HEK293 (cell line): Measurements from ENCODE around the gene SERPINE3.

Source experiments
- CTCF ChIA-PET: fragments of 350-600 bp; formaldehyde crosslinking; extraction: SDS; loops from one replicate; lab custom pipeline; 2021; ENCODE audit warnings: antibody characterized with exemption; lab: Yijun Ruan, JAX
- POLR2A ChIA-PET: fragments of 300-600 bp; formaldehyde crosslinking; extraction: SDS; loops from one replicate; lab custom pipeline; 2020; ENCODE audit warnings: antibody characterized with exemption, inconsistent platforms; lab: Yijun Ruan, JAX
- H3K27ac ChIP-seq: fragments of 200-500 bp; sonication (Bioruptor generic); 2 replicates; pipeline ENCODE4 v1.5.1; 2014; ENCODE audit warnings: low read depth, low read length, control low read depth, inconsistent platforms; ENCODE audit errors: extremely low read depth
- H3K36me3 ChIP-seq, 2 experiments: fragments of 200-500 bp in 1 of 2; sonication (Bioruptor generic) in 1 of 2; 1 replicate in 1 of 2; 2 replicates in 1 of 2; pipeline ENCODE4 v1.5.1; 2014 to 2017; ENCODE audit warnings: inconsistent platforms in 2 of 2, low read length in 2 of 2; ENCODE audit not compliant: control insufficient read depth in 2 of 2, insufficient read depth in 1 of 2
- H3K4me1 ChIP-seq: fragments of 200-500 bp; sonication (Bioruptor generic); 2 replicates; pipeline ENCODE4 v1.5.1; 2014; ENCODE audit warnings: mild to moderate bottlenecking, low read length, inconsistent platforms; ENCODE audit not compliant: control insufficient read depth, insufficient read depth
- H3K4me3 ChIP-seq: 2 replicates; pipeline ENCODE4 v1.5.1; 2011; ENCODE audit warnings: low read depth, mild to moderate bottlenecking, control low read depth, low read length, moderate library complexity
- H3K9me3 ChIP-seq: fragments of 200-500 bp; sonication (Bioruptor generic); 2 replicates; pipeline ENCODE4 v1.5.1; 2014; ENCODE audit warnings: low read depth, low read length, inconsistent platforms; ENCODE audit not compliant: control insufficient read depth, insufficient read depth
- GFI1B ChIP-seq: fragments of 450-650 bp; formaldehyde crosslinking; IDR thresholded peaks from 2 replicates; pipeline ENCODE4 v1.5.1; 2016; ENCODE audit warnings: missing biosample characterization, missing genetic modification characterization
- IKZF3 ChIP-seq: fragments of 450-650 bp; IDR thresholded peaks from 2 replicates; pipeline ENCODE4 v1.5.0; 2018; ENCODE audit warnings: missing biosample characterization, mild to moderate bottlenecking, missing genetic modification characterization, moderate library complexity
- KLF9 ChIP-seq: fragments of 450-650 bp; formaldehyde crosslinking; IDR thresholded peaks from 2 replicates; pipeline ENCODE4 v1.5.1; 2016; ENCODE audit warnings: missing biosample characterization, missing genetic modification characterization, low read depth
- RBAK ChIP-seq: fragments of 450-650 bp; formaldehyde crosslinking; IDR thresholded peaks from 2 replicates; pipeline ENCODE4 v1.5.1; 2016; ENCODE audit warnings: missing biosample characterization, missing genetic modification characterization
- ZIC2 ChIP-seq: fragments of 450-650 bp; formaldehyde crosslinking; IDR thresholded peaks from 2 replicates; pipeline ENCODE4 v1.5.1; 2016; ENCODE audit warnings: missing biosample characterization, missing genetic modification characterization
- ZNF132 ChIP-seq: fragments of 450-650 bp; formaldehyde crosslinking; IDR thresholded peaks from 2 replicates; pipeline ENCODE4 v1.5.1; 2017; ENCODE audit warnings: missing biosample characterization, missing genetic modification characterization, borderline replicate concordance
- ZNF140 ChIP-seq: fragments of 450-650 bp; formaldehyde crosslinking; IDR thresholded peaks from 2 replicates; pipeline ENCODE4 v1.5.1; 2016; ENCODE audit warnings: missing biosample characterization, missing genetic modification characterization
- ZNF16 ChIP-seq: fragments of 450-650 bp; formaldehyde crosslinking; IDR thresholded peaks from 2 replicates; pipeline ENCODE4 v1.5.1; 2016; ENCODE audit warnings: low read depth, missing biosample characterization, missing genetic modification characterization
- ZNF223 ChIP-seq: fragments of 450-650 bp; formaldehyde crosslinking; IDR thresholded peaks from 2 replicates; pipeline ENCODE4 v1.5.1; 2016; ENCODE audit warnings: missing biosample characterization, missing genetic modification characterization
- ZNF23 ChIP-seq: fragments of 450-650 bp; formaldehyde crosslinking; IDR thresholded peaks from 2 replicates; pipeline ENCODE4 v1.5.1; 2016; ENCODE audit warnings: missing biosample characterization, missing genetic modification characterization, borderline replicate concordance
- ZNF292 ChIP-seq: fragments of 450-650 bp; formaldehyde crosslinking; IDR thresholded peaks from 2 replicates; pipeline ENCODE4 v1.5.1; 2016; ENCODE audit warnings: low read depth, missing biosample characterization, missing genetic modification characterization, borderline replicate concordance
- ZNF433 ChIP-seq: fragments of 450-650 bp; formaldehyde crosslinking; IDR thresholded peaks from 2 replicates; pipeline ENCODE4 v1.5.1; 2016; ENCODE audit warnings: missing biosample characterization, missing genetic modification characterization, low read depth
- ZNF544 ChIP-seq: fragments of 450-650 bp; formaldehyde crosslinking; IDR thresholded peaks from 2 replicates; pipeline ENCODE4 v1.5.0; 2017; ENCODE audit warnings: missing biosample characterization, missing genetic modification characterization
- ZNF610 ChIP-seq: fragments of 450-650 bp; formaldehyde crosslinking; IDR thresholded peaks from 2 replicates; pipeline ENCODE4 v1.5.1; 2016; ENCODE audit warnings: missing biosample characterization, missing genetic modification characterization, borderline replicate concordance
- ZNF654 ChIP-seq: fragments of 450-650 bp; formaldehyde crosslinking; IDR thresholded peaks from 2 replicates; pipeline ENCODE4 v1.5.1; 2016; ENCODE audit warnings: low read depth, missing biosample characterization, missing genetic modification characterization
- ZNF701 ChIP-seq: fragments of 450-650 bp; formaldehyde crosslinking; IDR thresholded peaks from 2 replicates; pipeline ENCODE4 v1.5.1; 2016; ENCODE audit warnings: missing biosample characterization, missing genetic modification characterization
- TF ChIP-seq, protein P1 (sequence below): fragments of 450-650 bp; formaldehyde crosslinking; IDR thresholded peaks from 2 replicates; pipeline ENCODE4 v1.5.1; 2017; ENCODE audit warnings: missing biosample characterization, mild to moderate bottlenecking, missing genetic modification characterization, moderate library complexity
- TF ChIP-seq, protein P2 (sequence below): fragments of 450-650 bp; formaldehyde crosslinking; IDR thresholded peaks from 2 replicates; pipeline ENCODE4 v1.5.1; 2016; ENCODE audit warnings: missing biosample characterization, missing genetic modification characterization
- TF ChIP-seq, protein P3 (sequence below): fragments of 450-650 bp; formaldehyde crosslinking; IDR thresholded peaks from 2 replicates; pipeline ENCODE4 v1.5.1; 2016; ENCODE audit warnings: missing biosample characterization, missing genetic modification characterization
- TF ChIP-seq, protein P4 (sequence below): fragments of 450-650 bp; formaldehyde crosslinking; IDR thresholded peaks from 2 replicates; pipeline ENCODE4 v1.5.1; 2016; ENCODE audit warnings: missing biosample characterization, missing genetic modification characterization
- TF ChIP-seq, protein P5 (sequence below): fragments of 450-650 bp; formaldehyde crosslinking; conservative IDR thresholded peaks from 2 replicates; pipeline ENCODE4 v1.5.1; 2016; ENCODE audit warnings: low read depth, missing biosample characterization, missing genetic modification characterization

Gene SERPINE3

DNA sequence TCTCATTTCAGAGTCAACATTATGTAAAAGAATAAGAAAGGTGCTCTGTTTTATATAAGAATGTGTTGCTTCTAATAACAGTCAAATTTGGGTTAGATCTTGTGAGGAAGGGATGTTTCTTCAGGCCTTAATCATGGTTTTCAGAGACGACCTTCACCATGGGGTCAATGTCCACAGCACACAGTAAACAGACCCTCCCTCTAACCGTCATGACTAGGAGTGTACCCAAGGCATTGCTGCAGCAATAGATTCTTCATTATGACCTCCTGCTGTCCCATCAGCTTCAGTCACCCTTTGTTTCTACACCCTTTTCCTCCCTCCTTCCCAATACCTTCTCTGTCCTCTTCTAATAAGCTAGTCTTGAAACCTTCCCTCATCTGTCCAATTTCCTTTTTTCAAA, 15.7 kb downstream of the SERPINE3 start (continued):
- no peak for TF ChIP-seq ZNF610
- TF ChIP-seq, protein P1, sequence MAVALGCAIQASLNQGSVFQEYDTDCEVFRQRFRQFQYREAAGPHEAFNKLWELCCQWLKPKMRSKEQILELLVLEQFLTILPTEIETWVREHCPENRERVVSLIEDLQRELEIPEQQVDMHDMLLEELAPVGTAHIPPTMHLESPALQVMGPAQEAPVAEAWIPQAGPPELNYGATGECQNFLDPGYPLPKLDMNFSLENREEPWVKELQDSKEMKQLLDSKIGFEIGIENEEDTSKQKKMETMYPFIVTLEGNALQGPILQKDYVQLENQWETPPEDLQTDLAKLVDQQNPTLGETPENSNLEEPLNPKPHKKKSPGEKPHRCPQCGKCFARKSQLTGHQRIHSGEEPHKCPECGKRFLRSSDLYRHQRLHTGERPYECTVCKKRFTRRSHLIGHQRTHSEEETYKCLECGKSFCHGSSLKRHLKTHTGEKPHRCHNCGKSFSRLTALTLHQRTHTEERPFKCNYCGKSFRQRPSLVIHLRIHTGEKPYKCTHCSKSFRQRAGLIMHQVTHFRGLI (tag by site-specific recombination), result no peak
- TF ChIP-seq ZNF433 (tag by site-specific recombination), result no peak

DNA sequence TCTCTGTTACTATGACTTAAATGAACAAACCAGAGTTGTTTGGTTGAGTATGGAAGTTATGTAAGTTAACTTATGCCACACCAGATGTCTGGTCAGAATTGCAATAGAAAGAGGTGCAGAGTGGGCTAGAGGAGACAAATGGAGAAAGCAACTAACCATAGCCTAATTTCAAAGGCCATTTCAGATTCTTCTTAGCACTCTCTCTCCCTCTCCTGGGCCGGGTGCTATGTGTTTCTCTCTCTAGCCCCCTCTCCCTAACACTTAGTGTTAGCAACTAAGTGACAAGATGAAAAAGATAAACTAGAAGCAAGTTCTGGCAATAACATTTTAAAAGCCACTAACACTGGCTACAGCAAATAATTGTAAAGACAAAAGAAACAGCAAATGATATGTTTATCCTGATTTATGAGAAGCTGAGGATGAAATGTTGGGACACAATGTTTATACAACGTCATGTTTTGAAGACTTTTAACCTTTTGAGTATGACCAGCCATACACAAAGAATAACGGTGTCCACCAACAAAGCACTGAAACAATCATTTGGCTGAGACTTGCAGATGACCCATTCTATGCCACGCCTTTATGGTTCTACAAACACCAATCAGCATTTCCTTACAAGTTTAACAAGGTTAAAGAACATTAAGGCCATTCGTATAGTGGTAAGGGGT, 18.6 kb downstream of the SERPINE3 start:
- Histone ChIP-seq H3K4me3 (no peak overlapping the region), H3K9me3 (no peaks in the 10 kb centered on the region), H3K36me3 (peaks cover 0 to 17% of the 10 kb centered on the region in 2 experiments; a peak in 2 of 3 replicates), H3K27ac (no peak overlapping the region), H3K4me1 (no peaks in the 10 kb centered on the region)
- ChIA-PET POLR2A (interaction anchor here (0.6 kb wide), 1 partner anchor 24 kb away, joined by 5 read pairs; no protein-coding TSS in a partner anchor), CTCF (interaction anchor here (0.7 kb wide), 1 partner anchor 10 kb away, joined by 3 read pairs; no protein-coding TSS in a partner anchor)
- no peak for TF ChIP-seq ZNF223 (tag by site-specific recombination)
- TF ChIP-seq ZNF140 (tag by site-specific recombination), result no peak
- no peak for TF ChIP-seq ZNF701 (tag by site-specific recombination)
- no peak for TF ChIP-seq RBAK (tag by site-specific recombination)
- TF ChIP-seq ZNF654, result no peak
- TF ChIP-seq ZIC2 (tag by site-specific recombination), result no peak
- TF ChIP-seq ZNF16 (tag by site-specific recombination), result no peak
- TF ChIP-seq GFI1B (tag by site-specific recombination), result no peak
- no peak for TF ChIP-seq ZNF292 (tag by site-specific recombination)
- TF ChIP-seq, protein P2, sequence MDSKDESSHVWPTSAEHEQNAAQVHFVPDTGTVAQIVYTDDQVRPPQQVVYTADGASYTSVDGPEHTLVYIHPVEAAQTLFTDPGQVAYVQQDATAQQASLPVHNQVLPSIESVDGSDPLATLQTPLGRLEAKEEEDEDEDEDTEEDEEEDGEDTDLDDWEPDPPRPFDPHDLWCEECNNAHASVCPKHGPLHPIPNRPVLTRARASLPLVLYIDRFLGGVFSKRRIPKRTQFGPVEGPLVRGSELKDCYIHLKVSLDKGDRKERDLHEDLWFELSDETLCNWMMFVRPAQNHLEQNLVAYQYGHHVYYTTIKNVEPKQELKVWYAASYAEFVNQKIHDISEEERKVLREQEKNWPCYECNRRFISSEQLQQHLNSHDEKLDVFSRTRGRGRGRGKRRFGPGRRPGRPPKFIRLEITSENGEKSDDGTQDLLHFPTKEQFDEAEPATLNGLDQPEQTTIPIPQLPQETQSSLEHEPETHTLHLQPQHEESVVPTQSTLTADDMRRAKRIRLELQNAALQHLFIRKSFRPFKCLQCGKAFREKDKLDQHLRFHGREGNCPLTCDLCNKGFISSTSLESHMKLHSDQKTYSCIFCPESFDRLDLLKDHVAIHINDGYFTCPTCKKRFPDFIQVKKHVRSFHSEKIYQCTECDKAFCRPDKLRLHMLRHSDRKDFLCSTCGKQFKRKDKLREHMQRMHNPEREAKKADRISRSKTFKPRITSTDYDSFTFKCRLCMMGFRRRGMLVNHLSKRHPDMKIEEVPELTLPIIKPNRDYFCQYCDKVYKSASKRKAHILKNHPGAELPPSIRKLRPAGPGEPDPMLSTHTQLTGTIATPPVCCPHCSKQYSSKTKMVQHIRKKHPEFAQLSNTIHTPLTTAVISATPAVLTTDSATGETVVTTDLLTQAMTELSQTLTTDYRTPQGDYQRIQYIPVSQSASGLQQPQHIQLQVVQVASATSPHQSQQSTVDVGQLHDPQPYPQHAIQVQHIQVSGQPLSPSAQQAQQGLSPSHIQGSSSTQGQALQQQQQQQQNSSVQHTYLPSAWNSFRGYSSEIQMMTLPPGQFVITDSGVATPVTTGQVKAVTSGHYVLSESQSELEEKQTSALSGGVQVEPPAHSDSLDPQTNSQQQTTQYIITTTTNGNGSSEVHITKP (tag by site-specific recombination), result no peak
- TF ChIP-seq IKZF3 (tag by site-specific recombination), result no peak
- TF ChIP-seq, protein P3, sequence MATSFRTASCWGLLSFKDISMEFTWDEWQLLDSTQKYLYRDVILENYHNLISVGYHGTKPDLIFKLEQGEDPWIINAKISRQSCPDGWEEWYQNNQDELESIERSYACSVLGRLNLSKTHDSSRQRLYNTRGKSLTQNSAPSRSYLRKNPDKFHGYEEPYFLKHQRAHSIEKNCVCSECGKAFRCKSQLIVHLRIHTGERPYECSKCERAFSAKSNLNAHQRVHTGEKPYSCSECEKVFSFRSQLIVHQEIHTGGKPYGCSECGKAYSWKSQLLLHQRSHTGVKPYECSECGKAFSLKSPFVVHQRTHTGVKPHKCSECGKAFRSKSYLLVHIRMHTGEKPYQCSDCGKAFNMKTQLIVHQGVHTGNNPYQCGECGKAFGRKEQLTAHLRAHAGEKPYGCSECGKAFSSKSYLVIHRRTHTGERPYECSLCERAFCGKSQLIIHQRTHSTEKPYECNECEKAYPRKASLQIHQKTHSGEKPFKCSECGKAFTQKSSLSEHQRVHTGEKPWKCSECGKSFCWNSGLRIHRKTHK (tag by site-specific recombination), result no peak
- TF ChIP-seq, protein P4, sequence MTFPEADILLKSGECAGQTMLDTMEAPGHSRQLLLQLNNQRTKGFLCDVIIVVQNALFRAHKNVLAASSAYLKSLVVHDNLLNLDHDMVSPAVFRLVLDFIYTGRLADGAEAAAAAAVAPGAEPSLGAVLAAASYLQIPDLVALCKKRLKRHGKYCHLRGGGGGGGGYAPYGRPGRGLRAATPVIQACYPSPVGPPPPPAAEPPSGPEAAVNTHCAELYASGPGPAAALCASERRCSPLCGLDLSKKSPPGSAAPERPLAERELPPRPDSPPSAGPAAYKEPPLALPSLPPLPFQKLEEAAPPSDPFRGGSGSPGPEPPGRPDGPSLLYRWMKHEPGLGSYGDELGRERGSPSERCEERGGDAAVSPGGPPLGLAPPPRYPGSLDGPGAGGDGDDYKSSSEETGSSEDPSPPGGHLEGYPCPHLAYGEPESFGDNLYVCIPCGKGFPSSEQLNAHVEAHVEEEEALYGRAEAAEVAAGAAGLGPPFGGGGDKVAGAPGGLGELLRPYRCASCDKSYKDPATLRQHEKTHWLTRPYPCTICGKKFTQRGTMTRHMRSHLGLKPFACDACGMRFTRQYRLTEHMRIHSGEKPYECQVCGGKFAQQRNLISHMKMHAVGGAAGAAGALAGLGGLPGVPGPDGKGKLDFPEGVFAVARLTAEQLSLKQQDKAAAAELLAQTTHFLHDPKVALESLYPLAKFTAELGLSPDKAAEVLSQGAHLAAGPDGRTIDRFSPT (tag by site-specific recombination), result no peak
- no peak for TF ChIP-seq ZNF23 (tag by site-specific recombination)
- no peak for TF ChIP-seq ZNF544 (tag by site-specific recombination)
- TF ChIP-seq, protein P5, sequence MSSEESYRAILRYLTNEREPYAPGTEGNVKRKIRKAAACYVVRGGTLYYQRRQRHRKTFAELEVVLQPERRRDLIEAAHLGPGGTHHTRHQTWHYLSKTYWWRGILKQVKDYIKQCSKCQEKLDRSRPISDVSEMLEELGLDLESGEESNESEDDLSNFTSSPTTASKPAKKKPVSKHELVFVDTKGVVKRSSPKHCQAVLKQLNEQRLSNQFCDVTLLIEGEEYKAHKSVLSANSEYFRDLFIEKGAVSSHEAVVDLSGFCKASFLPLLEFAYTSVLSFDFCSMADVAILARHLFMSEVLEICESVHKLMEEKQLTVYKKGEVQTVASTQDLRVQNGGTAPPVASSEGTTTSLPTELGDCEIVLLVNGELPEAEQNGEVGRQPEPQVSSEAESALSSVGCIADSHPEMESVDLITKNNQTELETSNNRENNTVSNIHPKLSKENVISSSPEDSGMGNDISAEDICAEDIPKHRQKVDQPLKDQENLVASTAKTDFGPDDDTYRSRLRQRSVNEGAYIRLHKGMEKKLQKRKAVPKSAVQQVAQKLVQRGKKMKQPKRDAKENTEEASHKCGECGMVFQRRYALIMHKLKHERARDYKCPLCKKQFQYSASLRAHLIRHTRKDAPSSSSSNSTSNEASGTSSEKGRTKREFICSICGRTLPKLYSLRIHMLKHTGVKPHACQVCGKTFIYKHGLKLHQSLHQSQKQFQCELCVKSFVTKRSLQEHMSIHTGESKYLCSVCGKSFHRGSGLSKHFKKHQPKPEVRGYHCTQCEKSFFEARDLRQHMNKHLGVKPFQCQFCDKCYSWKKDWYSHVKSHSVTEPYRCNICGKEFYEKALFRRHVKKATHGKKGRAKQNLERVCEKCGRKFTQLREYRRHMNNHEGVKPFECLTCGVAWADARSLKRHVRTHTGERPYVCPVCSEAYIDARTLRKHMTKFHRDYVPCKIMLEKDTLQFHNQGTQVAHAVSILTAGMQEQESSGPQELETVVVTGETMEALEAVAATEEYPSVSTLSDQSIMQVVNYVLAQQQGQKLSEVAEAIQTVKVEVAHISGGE (tag by site-specific recombination), result no peak
- no peak for TF ChIP-seq ZNF132
- no peak for TF ChIP-seq KLF9 (tag by site-specific recombination)
